Smooth muscle cell (in vitro differentiated cells): ENCODE results near the gene SETBP1. TPM values are rescaled to one million over a fixed set of nuclear protein-coding genes. Genes with fewer than 3 reads are reported as not detected.

Source experiments
- DNase-seq: peaks from one replicate; lab custom pipeline; 2025; ENCODE audit not compliant: unreplicated experiment; lab: John Stamatoyannopoulos, UW
- H2AFZ ChIP-seq: fragments of 200-600 bp; sonication (generic); 2 replicates; pipeline ENCODE4 v1.6.0; 2016; ENCODE audit warnings: antibody characterized with exemption, low read depth, mild to moderate bottlenecking
- H3F3A ChIP-seq: fragments of 200-600 bp; sonication (generic); 2 replicates; pipeline ENCODE4 v1.6.0; 2017; ENCODE audit warnings: antibody characterized with exemption, low read depth
- H3K27ac ChIP-seq: fragments of 200-600 bp; sonication (generic); 2 replicates; pipeline ENCODE4 v1.5.1; 2016; ENCODE audit warnings: low read depth, mild to moderate bottlenecking
- H3K27me3 ChIP-seq: fragments of 200-600 bp; sonication (generic); 2 replicates; pipeline ENCODE4 v1.6.1; 2016; ENCODE audit warnings: low read depth, mild to moderate bottlenecking
- H3K36me3 ChIP-seq: fragments of 200-600 bp; sonication (generic); 2 replicates; pipeline ENCODE4 v1.5.1; 2016; ENCODE audit warnings: low read depth
- H3K4me1 ChIP-seq: fragments of 200-600 bp; sonication (generic); 2 replicates; pipeline ENCODE4 v1.5.1; 2016; ENCODE audit warnings: low read depth
- H3K4me2 ChIP-seq: fragments of 200-600 bp; sonication (generic); 2 replicates; pipeline ENCODE4 v1.6.0; 2016; ENCODE audit warnings: mild to moderate bottlenecking
- H3K4me3 ChIP-seq: fragments of 200-600 bp; sonication (generic); 2 replicates; pipeline ENCODE4 v1.5.1; 2016; ENCODE audit warnings: mild to moderate bottlenecking
- H3K79me2 ChIP-seq: fragments of 200-600 bp; sonication (generic); 2 replicates; pipeline ENCODE4 v1.6.0; 2016; ENCODE audit warnings: low read depth, mild to moderate bottlenecking
- H3K9ac ChIP-seq: fragments of 200-600 bp; sonication (generic); 2 replicates; pipeline ENCODE4 v1.6.0; 2016; ENCODE audit warnings: low read depth
- H3K9me3 ChIP-seq: fragments of 200-600 bp; sonication (generic); replicated peaks from 2 replicates; pipeline ENCODE4 v1.5.1; 2016; ENCODE audit warnings: low read depth
- H4K20me1 ChIP-seq: fragments of 200-600 bp; sonication (generic); 2 replicates; pipeline ENCODE4 v1.6.0; 2016; ENCODE audit warnings: low read depth
- CTCF ChIP-seq: fragments of 200-600 bp; sonication (generic); IDR thresholded peaks from 2 replicates; pipeline ENCODE4 v1.5.1; 2017; ENCODE audit warnings: borderline replicate concordance, mild to moderate bottlenecking, antibody characterized with exemption; ENCODE audit not compliant: insufficient read depth, poor library complexity, severe bottlenecking
- WGBS: methylation state at CpG from one replicate; pipeline ENCODE4 v1.1.7; 2016; ENCODE audit warnings: low lambda C conversion rate; 5-methylcytosine and 5-hydroxymethylcytosine counted together
- polyA plus RNA-seq: library from polyadenylated mRNA; unstranded; fragments of >200 nt; fragmentation: Nextera tagmentation; extraction: Ambion mirVana; gene quantifications from 2 replicates; pipeline ENCODE4 v1.2.1, GENCODE V29; 2016
- total RNA-seq: library from RNA; depleted of rRNA; stranded (reverse); fragments of >200 nt; gene quantifications from 2 replicates; pipeline ENCODE4 v1.2.3, GENCODE V29; 2014

The SETBP1 gene
- total and polyA plus RNA-seq, 2 experiments from 2014 or later = 6.1 to 17.7 TPM

DNA sequence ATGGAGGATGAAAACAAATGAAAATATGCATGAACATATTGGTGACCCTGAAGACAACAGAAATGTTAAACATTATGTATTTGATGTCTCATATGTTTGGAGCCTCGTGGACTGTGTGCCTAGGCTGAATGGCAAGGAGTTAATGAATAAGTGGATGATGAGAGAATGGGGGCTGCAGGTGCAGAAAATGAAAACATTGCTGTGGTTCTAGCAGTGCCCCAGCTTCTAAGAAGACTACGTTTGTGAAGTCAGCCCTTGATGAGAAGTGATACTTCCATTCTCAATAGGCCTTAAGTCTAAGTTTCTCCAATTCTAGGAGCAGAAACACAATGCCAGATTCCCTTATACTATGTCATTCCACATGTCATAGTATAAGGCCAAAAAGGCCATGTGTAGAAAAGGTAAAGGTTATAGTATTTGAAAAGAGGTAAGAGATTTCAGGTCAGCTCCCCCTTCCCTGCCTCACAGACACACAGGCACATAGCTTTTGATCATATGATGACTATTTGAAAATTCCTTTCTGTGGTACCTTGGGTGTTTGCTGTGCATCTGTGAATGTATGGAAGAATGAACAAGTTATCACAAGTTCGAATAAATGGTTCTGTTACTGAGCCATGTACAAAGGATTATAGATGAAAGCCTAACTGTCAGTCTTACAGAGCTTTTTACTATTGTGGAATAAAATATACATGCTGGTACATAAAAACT, 280.8 kb downstream of the SETBP1 start:
- Histone ChIP-seq H3K36me3 (no peaks in the 10 kb centered on the region), H3K79me2 (no peaks in the 10 kb centered on the region), H3K27me3 (no peaks in the 10 kb centered on the region), H4K20me1 (peaks cover 29% of the 10 kb centered on the region), H2AFZ (no peak overlapping the region), H3K27ac (no peak overlapping the region), H3K4me1 (no peaks in the 10 kb centered on the region), H3K9me3 (no peaks in the 10 kb centered on the region), H3K4me3 (no peak overlapping the region), H3F3A (no peaks in the 10 kb centered on the region), H3K9ac (no peak overlapping the region), H3K4me2 (no peak overlapping the region)
- 95% methylated on average over 3 of the region's 3 CpGs for WGBS
- TF ChIP-seq CTCF = no peak
- DNase-seq = no peak

DNA sequence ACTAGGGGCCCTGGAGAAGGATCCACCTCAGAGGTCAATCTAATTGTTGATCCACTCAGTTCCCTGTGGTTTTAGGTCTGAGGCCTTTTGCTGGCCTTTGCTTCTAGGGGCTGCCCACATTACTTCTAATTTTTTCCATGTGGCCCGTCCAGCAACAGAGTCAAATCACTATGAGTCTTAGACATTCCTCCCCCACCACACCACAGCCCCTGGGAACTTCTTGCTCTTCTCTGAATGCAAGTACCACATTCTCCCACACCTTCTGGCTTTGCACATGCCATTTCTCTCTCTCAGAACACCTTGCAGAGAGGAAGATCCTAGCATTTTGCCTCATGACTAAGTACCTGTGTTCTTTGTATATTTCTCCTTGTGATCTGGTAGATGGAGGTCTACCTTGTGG, 286.9 kb downstream of the SETBP1 start:
- no peaks in the 10 kb centered on the region for H3K79me2 ChIP-seq
- no peaks in the 10 kb centered on the region for H3K9me3 ChIP-seq
- peaks cover 3% of the 10 kb centered on the region for H4K20me1 ChIP-seq
- H2AFZ ChIP-seq = no peak overlapping the region
- no peaks in the 10 kb centered on the region for H3K4me1 ChIP-seq
- no peak overlapping the region for H3K4me2 ChIP-seq
- H3K27me3 ChIP-seq = no peaks in the 10 kb centered on the region
- H3F3A ChIP-seq = no peaks in the 10 kb centered on the region
- no peak for DNase-seq
- H3K4me3 ChIP-seq = no peak overlapping the region
- H3K9ac ChIP-seq = no peak overlapping the region
- WGBS = 73% methylated on average over 1 of the region's 1 CpG
- no peaks in the 10 kb centered on the region for H3K36me3 ChIP-seq
- H3K27ac ChIP-seq = no peak overlapping the region
- TF ChIP-seq CTCF = no peak

DNA sequence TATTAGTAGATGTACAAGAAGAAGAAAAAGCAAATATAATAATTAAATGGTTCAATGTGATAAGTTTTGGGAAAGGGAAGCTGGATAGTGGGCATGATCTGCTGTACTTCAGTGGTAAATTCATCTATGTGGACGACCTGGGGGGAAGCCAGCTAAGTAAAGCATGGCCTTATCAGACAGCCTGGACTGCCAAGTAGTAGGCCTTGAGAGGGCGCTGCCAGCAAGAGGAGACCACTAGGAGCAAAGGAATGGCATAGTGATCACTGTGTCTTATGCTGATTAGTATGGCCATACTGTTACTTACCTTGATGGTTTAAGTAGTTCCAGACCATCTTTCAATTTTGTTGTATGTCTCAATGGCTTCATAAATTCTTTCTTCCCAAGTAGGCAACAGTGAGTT, 287.6 kb downstream of the SETBP1 start:
- no peak for DNase-seq
- TF ChIP-seq CTCF = no peak
- Histone ChIP-seq H3K9ac (no peak overlapping the region), H3K36me3 (no peaks in the 10 kb centered on the region), H3K4me2 (no peak overlapping the region), H3K27me3 (no peaks in the 10 kb centered on the region), H3K79me2 (no peaks in the 10 kb centered on the region), H3F3A (no peaks in the 10 kb centered on the region), H4K20me1 (peaks cover 3% of the 10 kb centered on the region), H3K4me1 (no peaks in the 10 kb centered on the region), H2AFZ (no peak overlapping the region), H3K27ac (no peak overlapping the region), H3K9me3 (no peaks in the 10 kb centered on the region), H3K4me3 (no peak overlapping the region)
- 81% methylated on average over 2 of the region's 2 CpGs for WGBS

DNA sequence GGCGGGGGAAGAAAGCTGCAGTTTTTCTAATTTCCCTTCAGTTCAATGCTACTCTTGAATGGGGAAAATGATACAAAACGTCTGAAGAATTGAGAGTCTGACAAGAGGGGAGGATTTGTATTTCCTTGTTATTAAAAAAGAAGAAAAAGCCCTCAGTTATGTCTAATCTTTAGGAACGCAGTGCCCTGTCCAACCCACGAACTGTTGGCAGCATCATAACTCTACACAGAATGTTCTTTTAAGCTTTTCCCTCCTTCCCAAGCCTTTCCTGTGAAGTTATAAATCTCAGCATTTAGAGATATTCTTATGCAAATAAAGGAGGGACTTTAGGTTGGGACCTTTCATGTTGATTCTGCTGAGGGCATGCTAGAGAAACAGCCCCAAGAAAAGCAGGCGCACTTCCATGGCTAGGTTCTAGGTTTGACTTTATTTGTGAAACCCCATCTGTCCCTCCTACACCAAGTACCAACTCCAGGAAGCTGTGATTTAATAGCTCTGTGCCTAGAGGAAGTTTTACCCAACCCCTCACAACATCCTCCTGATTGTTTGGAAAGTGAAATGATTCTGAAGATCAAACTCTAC, 288.6 kb downstream of the SETBP1 start:
- no peaks in the 10 kb centered on the region for H3K4me1 ChIP-seq
- no peak overlapping the region for H3K4me3 ChIP-seq
- no peak overlapping the region for H3K9ac ChIP-seq
- H3K27me3 ChIP-seq = no peaks in the 10 kb centered on the region
- no peaks in the 10 kb centered on the region for H3K79me2 ChIP-seq
- no peaks in the 10 kb centered on the region for H3F3A ChIP-seq
- peaks cover 3% of the 10 kb centered on the region for H4K20me1 ChIP-seq
- 68% methylated on average over 5 of the region's 5 CpGs for WGBS
- H3K27ac ChIP-seq = no peak overlapping the region
- H3K36me3 ChIP-seq = no peaks in the 10 kb centered on the region
- H3K4me2 ChIP-seq = no peak overlapping the region
- H2AFZ ChIP-seq = no peak overlapping the region
- DNase-seq = no peak
- TF ChIP-seq CTCF = no peak
- no peaks in the 10 kb centered on the region for H3K9me3 ChIP-seq
